HEK293 (cell line): ENCODE results near the gene EXD2.

Experiments
- CTCF ChIA-PET: fragments of 350-600 bp; formaldehyde crosslinking; extraction: SDS; loops from one replicate; lab custom pipeline; 2021; ENCODE audit warnings: antibody characterized with exemption; lab: Yijun Ruan, JAX
- POLR2A ChIA-PET: fragments of 300-600 bp; formaldehyde crosslinking; extraction: SDS; loops from one replicate; lab custom pipeline; 2020; ENCODE audit warnings: antibody characterized with exemption, inconsistent platforms; lab: Yijun Ruan, JAX
- H3K27ac ChIP-seq: fragments of 200-500 bp; sonication (Bioruptor generic); 2 replicates; pipeline ENCODE4 v1.5.1; 2014; ENCODE audit warnings: low read depth, low read length, control low read depth, inconsistent platforms; ENCODE audit errors: extremely low read depth
- H3K36me3 ChIP-seq, 2 experiments: fragments of 200-500 bp in 1 of 2; sonication (Bioruptor generic) in 1 of 2; 1 replicate in 1 of 2; 2 replicates in 1 of 2; pipeline ENCODE4 v1.5.1; 2014 to 2017; ENCODE audit warnings: inconsistent platforms in 2 of 2, low read length in 2 of 2; ENCODE audit not compliant: control insufficient read depth in 2 of 2, insufficient read depth in 1 of 2
- H3K4me1 ChIP-seq: fragments of 200-500 bp; sonication (Bioruptor generic); 2 replicates; pipeline ENCODE4 v1.5.1; 2014; ENCODE audit warnings: mild to moderate bottlenecking, low read length, inconsistent platforms; ENCODE audit not compliant: control insufficient read depth, insufficient read depth
- H3K4me3 ChIP-seq: 2 replicates; pipeline ENCODE4 v1.5.1; 2011; ENCODE audit warnings: low read depth, mild to moderate bottlenecking, control low read depth, low read length, moderate library complexity
- H3K9me3 ChIP-seq: fragments of 200-500 bp; sonication (Bioruptor generic); 2 replicates; pipeline ENCODE4 v1.5.1; 2014; ENCODE audit warnings: low read depth, low read length, inconsistent platforms; ENCODE audit not compliant: control insufficient read depth, insufficient read depth
- BCL11B ChIP-seq: fragments of 450-650 bp; formaldehyde crosslinking; IDR thresholded peaks from 2 replicates; pipeline ENCODE4 v1.5.1; 2016; ENCODE audit warnings: low read depth, missing biosample characterization, missing genetic modification characterization
- EGR2 ChIP-seq: fragments of 450-650 bp; formaldehyde crosslinking; IDR thresholded peaks from 2 replicates; pipeline ENCODE4 v1.5.1; 2016; ENCODE audit warnings: low read depth, missing biosample characterization, missing genetic modification characterization
- GLIS2 ChIP-seq: fragments of 450-650 bp; formaldehyde crosslinking; IDR thresholded peaks from 2 replicates; pipeline ENCODE4 v1.5.1; 2016; ENCODE audit warnings: missing biosample characterization, missing genetic modification characterization
- REPIN1 ChIP-seq: fragments of 450-650 bp; formaldehyde crosslinking; IDR thresholded peaks from 2 replicates; pipeline ENCODE4 v1.5.1; 2017; ENCODE audit warnings: missing biosample characterization, missing genetic modification characterization, low read depth
- WT1 ChIP-seq: fragments of 450-650 bp; formaldehyde crosslinking; IDR thresholded peaks from 2 replicates; pipeline ENCODE4 v1.5.1; 2016; ENCODE audit warnings: missing biosample characterization, missing genetic modification characterization
- ZBTB1 ChIP-seq: fragments of 450-650 bp; formaldehyde crosslinking; IDR thresholded peaks from 2 replicates; pipeline ENCODE4 v1.5.1; 2016; ENCODE audit warnings: missing biosample characterization, missing genetic modification characterization
- ZBTB26 ChIP-seq: fragments of 450-650 bp; formaldehyde crosslinking; optimal IDR thresholded peaks from 2 replicates; pipeline ENCODE3; 2016; ENCODE audit warnings: missing biosample characterization, mild to moderate bottlenecking, missing genetic modification characterization
- ZBTB48 ChIP-seq: fragments of 450-650 bp; formaldehyde crosslinking; IDR thresholded peaks from 2 replicates; pipeline ENCODE4 v1.5.1; 2016; ENCODE audit warnings: missing biosample characterization, missing genetic modification characterization
- ZNF114 ChIP-seq: fragments of 450-650 bp; formaldehyde crosslinking; IDR thresholded peaks from 2 replicates; pipeline ENCODE4 v1.5.0; 2017; ENCODE audit warnings: missing biosample characterization, missing genetic modification characterization
- ZNF138 ChIP-seq: fragments of 450-650 bp; formaldehyde crosslinking; IDR thresholded peaks from 2 replicates; pipeline ENCODE4 v1.5.1; 2016; ENCODE audit warnings: missing biosample characterization, missing genetic modification characterization, borderline replicate concordance
- ZNF140 ChIP-seq: fragments of 450-650 bp; formaldehyde crosslinking; IDR thresholded peaks from 2 replicates; pipeline ENCODE4 v1.5.1; 2016; ENCODE audit warnings: missing biosample characterization, missing genetic modification characterization
- ZNF16 ChIP-seq: fragments of 450-650 bp; formaldehyde crosslinking; IDR thresholded peaks from 2 replicates; pipeline ENCODE4 v1.5.1; 2016; ENCODE audit warnings: low read depth, missing biosample characterization, missing genetic modification characterization
- ZNF175 ChIP-seq: fragments of 450-650 bp; formaldehyde crosslinking; IDR thresholded peaks from 2 replicates; pipeline ENCODE4 v1.5.1; 2016; ENCODE audit warnings: missing biosample characterization, missing genetic modification characterization
- ZNF292 ChIP-seq: fragments of 450-650 bp; formaldehyde crosslinking; IDR thresholded peaks from 2 replicates; pipeline ENCODE4 v1.5.1; 2016; ENCODE audit warnings: low read depth, missing biosample characterization, missing genetic modification characterization, borderline replicate concordance
- ZNF302 ChIP-seq: fragments of 450-650 bp; formaldehyde crosslinking; IDR thresholded peaks from 2 replicates; pipeline ENCODE4 v1.5.1; 2016; ENCODE audit warnings: missing biosample characterization, missing genetic modification characterization, low read depth
- ZNF366 ChIP-seq: fragments of 450-650 bp; formaldehyde crosslinking; conservative IDR thresholded peaks from 2 replicates; pipeline ENCODE4 v1.5.1; 2016; ENCODE audit warnings: missing biosample characterization, missing genetic modification characterization
- ZNF488 ChIP-seq: fragments of 450-650 bp; formaldehyde crosslinking; IDR thresholded peaks from 2 replicates; pipeline ENCODE4 v1.5.1; 2016; ENCODE audit warnings: missing biosample characterization, missing genetic modification characterization
- ZNF510 ChIP-seq: fragments of 450-650 bp; formaldehyde crosslinking; IDR thresholded peaks from 2 replicates; pipeline ENCODE4 v1.5.1; 2018; ENCODE audit warnings: mild to moderate bottlenecking, missing genetic modification characterization, missing biosample characterization; ENCODE audit not compliant: insufficient replicate concordance
- ZNF521 ChIP-seq: fragments of 450-650 bp; formaldehyde crosslinking; IDR thresholded peaks from 2 replicates; pipeline ENCODE4 v1.5.1; 2017; ENCODE audit warnings: missing biosample characterization, mild to moderate bottlenecking, missing genetic modification characterization
- ZNF558 ChIP-seq: fragments of 450-650 bp; formaldehyde crosslinking; IDR thresholded peaks from 2 replicates; pipeline ENCODE4 v1.5.1; 2016; ENCODE audit warnings: missing biosample characterization, missing genetic modification characterization
- ZNF621 ChIP-seq: fragments of 450-650 bp; formaldehyde crosslinking; IDR thresholded peaks from 2 replicates; pipeline ENCODE4 v1.5.1; 2017; ENCODE audit warnings: missing biosample characterization, missing genetic modification characterization
- ZNF624 ChIP-seq: fragments of 450-650 bp; formaldehyde crosslinking; IDR thresholded peaks from 2 replicates; pipeline ENCODE4 v1.5.1; 2017; ENCODE audit warnings: missing biosample characterization, missing genetic modification characterization
- ZNF645 ChIP-seq: fragments of 450-650 bp; formaldehyde crosslinking; IDR thresholded peaks from 2 replicates; pipeline ENCODE4; 2016; ENCODE audit warnings: missing biosample characterization, missing genetic modification characterization
- ZNF677 ChIP-seq: fragments of 450-650 bp; IDR thresholded peaks from 2 replicates; pipeline ENCODE4 v1.5.0; 2018; ENCODE audit warnings: missing biosample characterization, mild to moderate bottlenecking, missing genetic modification characterization, moderate library complexity
- ZNF791 ChIP-seq: fragments of 450-650 bp; formaldehyde crosslinking; IDR thresholded peaks from 2 replicates; pipeline ENCODE4 v1.5.1; 2016; ENCODE audit warnings: missing biosample characterization, missing genetic modification characterization
- ZSCAN16 ChIP-seq: fragments of 450-650 bp; formaldehyde crosslinking; IDR thresholded peaks from 2 replicates; pipeline ENCODE4 v1.5.1; 2016; ENCODE audit warnings: missing biosample characterization, missing genetic modification characterization
- ZSCAN30 ChIP-seq: fragments of 450-650 bp; IDR thresholded peaks from 2 replicates; pipeline ENCODE4 v1.5.1; 2018; ENCODE audit warnings: missing biosample characterization, mild to moderate bottlenecking, missing genetic modification characterization, moderate library complexity
- TF ChIP-seq, protein P1 (sequence below): fragments of 450-650 bp; formaldehyde crosslinking; IDR thresholded peaks from 2 replicates; pipeline ENCODE4 v1.5.1; 2016; ENCODE audit warnings: missing biosample characterization, missing genetic modification characterization, low read depth

The EXD2 gene

GRCh38 chr14:69237584-69237983, 46.3 kb downstream of the EXD2 start:
- CTCF ChIA-PET, result interaction anchor here (1.6 kb wide), 1 partner anchor 108 kb away, joined by 4 read pairs; no protein-coding TSS in a partner anchor
- H3K4me1 ChIP-seq, result no peaks in the 10 kb centered on the region
- TF ChIP-seq ZNF488 (tag by site-specific recombination), result no peak
- TF ChIP-seq, protein P1, sequence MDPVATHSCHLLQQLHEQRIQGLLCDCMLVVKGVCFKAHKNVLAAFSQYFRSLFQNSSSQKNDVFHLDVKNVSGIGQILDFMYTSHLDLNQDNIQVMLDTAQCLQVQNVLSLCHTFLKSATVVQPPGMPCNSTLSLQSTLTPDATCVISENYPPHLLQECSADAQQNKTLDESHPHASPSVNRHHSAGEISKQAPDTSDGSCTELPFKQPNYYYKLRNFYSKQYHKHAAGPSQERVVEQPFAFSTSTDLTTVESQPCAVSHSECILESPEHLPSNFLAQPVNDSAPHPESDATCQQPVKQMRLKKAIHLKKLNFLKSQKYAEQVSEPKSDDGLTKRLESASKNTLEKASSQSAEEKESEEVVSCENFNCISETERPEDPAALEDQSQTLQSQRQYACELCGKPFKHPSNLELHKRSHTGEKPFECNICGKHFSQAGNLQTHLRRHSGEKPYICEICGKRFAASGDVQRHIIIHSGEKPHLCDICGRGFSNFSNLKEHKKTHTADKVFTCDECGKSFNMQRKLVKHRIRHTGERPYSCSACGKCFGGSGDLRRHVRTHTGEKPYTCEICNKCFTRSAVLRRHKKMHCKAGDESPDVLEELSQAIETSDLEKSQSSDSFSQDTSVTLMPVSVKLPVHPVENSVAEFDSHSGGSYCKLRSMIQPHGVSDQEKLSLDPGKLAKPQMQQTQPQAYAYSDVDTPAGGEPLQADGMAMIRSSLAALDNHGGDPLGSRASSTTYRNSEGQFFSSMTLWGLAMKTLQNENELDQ, result no peak
- no peak for TF ChIP-seq REPIN1 (tag by site-specific recombination)
- no peak overlapping the region for H3K4me3 ChIP-seq
- POLR2A ChIA-PET, result no interaction called here
- H3K27ac ChIP-seq, result no peak overlapping the region
- peaks cover 22 to 71% of the 10 kb centered on the region in 2 experiments for H3K36me3 ChIP-seq
- H3K9me3 ChIP-seq, result no peaks in the 10 kb centered on the region

DNA sequence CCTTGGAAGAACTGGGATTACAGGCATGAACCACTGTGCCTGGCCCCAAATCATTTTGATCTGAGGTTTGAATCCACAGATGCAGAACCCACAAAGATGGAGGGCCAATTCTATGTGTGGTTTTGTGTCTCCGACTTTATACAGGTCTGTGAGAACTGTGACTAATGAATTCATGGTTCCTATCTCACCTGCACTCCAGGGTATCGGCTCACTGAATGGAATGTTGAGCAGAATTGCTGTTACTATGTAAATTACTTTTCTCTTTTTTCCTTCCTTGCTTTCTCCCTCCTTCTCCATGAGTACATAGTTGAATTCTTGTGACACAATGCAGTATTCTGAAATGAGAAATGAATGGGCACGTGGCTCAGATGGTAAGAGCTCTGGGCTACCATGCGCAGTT, 47.6 kb downstream of the EXD2 start:
- H3K4me1 ChIP-seq, result no peaks in the 10 kb centered on the region
- H3K27ac ChIP-seq, result no peak overlapping the region
- no peak overlapping the region for H3K4me3 ChIP-seq
- H3K9me3 ChIP-seq, result no peaks in the 10 kb centered on the region
- CTCF ChIA-PET, result interaction anchor here (0.7 to 0.9 kb wide), 2 partner anchors 221 to 545 kb away, joined by 3 to 5 read pairs; no protein-coding TSS in a partner anchor
- TF ChIP-seq ZNF521 (no peak), ZNF138 (tag by site-specific recombination) (no peak), ZNF558 (tag by site-specific recombination) (no peak), ZNF621 (tag by site-specific recombination) (no peak), ZBTB48 (tag by site-specific recombination) (no peak), ZBTB1 (tag by site-specific recombination) (no peak), EGR2 (tag by site-specific recombination) (no peak), ZNF175 (tag by site-specific recombination) (no peak), ZSCAN30 (tag by site-specific recombination) (no peak), ZBTB26 (tag by site-specific recombination) (no peak), ZNF366 (tag by site-specific recombination) (no peak), ZNF302 (no peak), BCL11B (no peak)
- H3K36me3 ChIP-seq, result peaks cover 15 to 67% of the 10 kb centered on the region in 2 experiments
- POLR2A ChIA-PET, result no interaction called here

DNA sequence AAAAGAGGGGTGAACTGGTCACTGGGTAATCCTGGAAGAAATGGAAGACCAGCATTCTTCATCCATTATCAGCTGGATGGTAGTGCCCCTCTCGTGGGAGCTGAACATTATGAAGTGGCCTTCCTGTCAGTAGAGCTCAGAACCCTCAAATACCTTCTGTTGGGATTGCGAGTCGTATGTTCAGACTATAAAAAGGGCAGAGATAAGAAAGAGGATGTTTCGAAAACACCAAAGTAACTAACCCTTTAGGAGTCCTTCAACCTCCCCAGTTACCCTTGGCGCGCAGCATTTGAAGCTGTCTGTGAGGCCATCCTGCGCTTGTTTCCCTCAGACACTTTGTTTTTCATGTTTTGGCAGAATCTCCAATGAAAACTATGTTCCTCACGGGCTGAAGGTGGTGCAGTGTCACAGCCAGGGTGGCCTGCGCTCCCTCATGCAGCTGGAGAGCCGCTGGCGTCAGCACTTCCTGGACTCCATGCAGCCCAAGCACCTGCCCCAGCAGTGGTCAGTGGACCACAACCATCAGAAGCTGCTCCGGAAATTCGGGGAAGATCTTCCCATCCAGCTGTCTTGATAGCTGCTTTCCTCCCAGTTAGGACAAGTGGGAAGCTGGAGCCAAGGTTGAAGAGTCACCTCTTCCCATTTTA, 49.4 kb downstream of the EXD2 start:
- Histone ChIP-seq H3K36me3 (peaks cover 12 to 55% of the 10 kb centered on the region in 2 experiments), H3K4me3 (no peak overlapping the region), H3K27ac (no peak overlapping the region), H3K9me3 (no peaks in the 10 kb centered on the region), H3K4me1 (no peaks in the 10 kb centered on the region)
- ChIA-PET CTCF (interaction anchor here (0.8 to 0.9 kb wide), 2 partner anchors 219 to 365 kb away, joined by 3 to 4 read pairs; no protein-coding TSS in a partner anchor), POLR2A (no interaction called here)
- TF ChIP-seq ZNF677 (no peak), ZNF16 (tag by site-specific recombination) (no peak), ZNF292 (no peak), ZNF624 (tag by site-specific recombination) (no peak), ZNF510 (no peak), ZNF791 (no peak), ZNF114 (tag by site-specific recombination) (no peak), GLIS2 (tag by site-specific recombination) (no peak), ZSCAN16 (tag by site-specific recombination) (no peak), ZNF140 (no peak), WT1 (tag by site-specific recombination) (no peak), ZNF645 (tag by site-specific recombination) (no peak)
